Transverse colon (tissue), 4 donors: ENCODE measurements around the gene EIF2S2. TPM values are rescaled to one million over a fixed set of nuclear protein-coding genes. Genes with fewer than 3 reads are reported as not detected.
A peak's percentile ranks its signal among the peaks of the same experiment; 100 is the strongest.

ENCODE experiments used
- DNase-seq: peaks from one replicate; pipeline ENCODE4 v3.0.0-alpha.2; 2019
- H3K27ac ChIP-seq, 4 donors: fragments of 200-600 bp; sonication (generic); 2 replicates each; pipeline ENCODE4 v1.5.1; 2016 to 2018; ENCODE audit warnings: inconsistent platforms in 4 of 4
- H3K27me3 ChIP-seq: fragments of 200-600 bp; sonication (generic); 2 replicates; pipeline ENCODE4 v1.5.1; 2017; ENCODE audit warnings: inconsistent platforms
- H3K36me3 ChIP-seq, 4 donors: fragments of 200-600 bp; sonication (generic); 2 replicates each; pipeline ENCODE4 v1.5.1; 2017 to 2019; ENCODE audit warnings: inconsistent platforms in 4 of 4
- H3K4me1 ChIP-seq, 4 donors: fragments of 200-600 bp; sonication (generic); 2 replicates each; pipeline ENCODE4 v1.5.1; 2017 to 2020; ENCODE audit warnings: inconsistent platforms in 4 of 4
- H3K4me3 ChIP-seq, 4 donors: fragments of 200-600 bp; sonication (generic); 1 replicate in 1 of 4; 2 replicates in 3 of 4; pipeline versions ENCODE4 v1.5.1 to v1.6.1; 2017 to 2019; ENCODE audit warnings: inconsistent platforms in 4 of 4
- H3K9me3 ChIP-seq, 2 donors: fragments of 200-600 bp; sonication (generic); 2 replicates each; pipeline ENCODE4 v1.5.1; 2017 to 2019; ENCODE audit warnings: inconsistent platforms in 2 of 2
- CTCF ChIP-seq, 5 experiments: fragments of 200-600 bp in 3 of 5; fragments of 450-650 bp in 2 of 5; sonication (generic) in 3 of 5; IDR thresholded peaks; 1 replicate in 2 of 5; 2 replicates in 3 of 5; pipeline ENCODE4 v1.5.1; 2016 to 2017; ENCODE audit warnings: antibody characterized with exemption in 5 of 5, inconsistent platforms in 3 of 5, mild to moderate bottlenecking in 2 of 5, moderate library complexity in 1 of 5
- EP300 ChIP-seq: sonication (generic); formaldehyde crosslinking; IDR thresholded peaks from one replicate; pipeline ENCODE4 v1.6.1; 2017; ENCODE audit warnings: antibody characterized with exemption, low read depth
- POLR2A ChIP-seq: fragments of 450-650 bp; IDR thresholded peaks from one replicate; pipeline ENCODE4 v1.6.1; 2016; ENCODE audit warnings: antibody characterized with exemption, mild to moderate bottlenecking, moderate library complexity
- POLR2AphosphoS5 ChIP-seq, 3 donors: sonication (generic); formaldehyde crosslinking; IDR thresholded peaks; one replicate each; pipeline ENCODE4 v1.6.1; 2016; ENCODE audit warnings: antibody characterized with exemption in 3 of 3
- WGBS, 2 donors: methylation state at CpG; one replicate each; pipeline ENCODE4 v1.1.5; 2018; ENCODE audit warnings: low coverage in 1 of 2; 5-methylcytosine and 5-hydroxymethylcytosine counted together
- in situ Hi-C, 4 donors: fragments of 200-750 bp; cut with MboI; loops; one replicate each; pipeline versions ENCODE4 v1.15.0 to v1.15.1; 2017; ENCODE audit warnings: low sequenced_read_pairs in 3 of 4, low pct_ligation_motif_present in 1 of 4, low pct_unique_long_range_greater_than_20kb in 1 of 4
- intact Hi-C: fragments of 100-400 bp; cut with DNase I; formaldehyde crosslinking; loops from one replicate; pipeline ENCODE4 v1.15.1; 2023; ENCODE audit warnings: low total_unique reads
- total RNA-seq, 4 donors: library from RNA; depleted of rRNA; stranded (reverse); fragments of >200 nt; gene quantifications; one replicate each; pipeline ENCODE4 v1.1.0, GENCODE V29; 2016

Gene EIF2S2
- total RNA-seq, 4 donors from 2014 or later: 15.3 to 42.1 (median 23.9) TPM

GRCh38 chr20:34083781-34084180, 28.3 kb downstream of the EIF2S2 start:
- 100% methylated on average over 2 of the region's 2 CpGs; no CpG with 5 or more reads in 1 of the 2 donors for WGBS, 2 donors
- Histone ChIP-seq H3K27ac (peak overlapping the region; percentile 32 to 57 (median 44)), H3K36me3 (peaks cover 0 to 20% (median 8%) of the 10 kb centered on the region in 4 donors), H3K27me3 (no peaks in the 10 kb centered on the region), H3K4me1 (peaks cover 0 to 16% (median 4%) of the 10 kb centered on the region in 4 donors), H3K9me3 (no peaks in the 10 kb centered on the region), H3K4me3 (no peak overlapping the region)
- in situ Hi-C loops: no loop called here
- intact Hi-C loops: no loop called here
- no peak for DNase-seq
- no peak for TF ChIP-seq POLR2A
- TF ChIP-seq POLR2AphosphoS5 (IDR thresholded peaks at IDR 0.05): no peak

- no peaks in the 10 kb centered on the region for H3K27me3 ChIP-seq
- no peaks in the 10 kb centered on the region for H3K9me3 ChIP-seq
- peaks cover 0 to 14% (median 7%) of the 10 kb centered on the region in 4 donors for H3K36me3 ChIP-seq
- H3K27ac ChIP-seq: peak overlapping the region; percentile 32 to 57 (median 44)
- TF ChIP-seq CTCF (IDR thresholded peaks at IDR 0.05) (no peak), EP300 (no peak), POLR2A (no peak), POLR2AphosphoS5 (IDR thresholded peaks at IDR 0.05) (no peak)
- DNase-seq: peak; percentile 32
- H3K4me1 ChIP-seq: peaks cover 0 to 16% (median 4%) of the 10 kb centered on the region in 4 donors
- in situ Hi-C loops (no loop called here), intact Hi-C loops (no loop called here)
- H3K4me3 ChIP-seq: no peak overlapping the region
- 53% methylated on average over 7 of the region's 7 CpGs; no CpG with 5 or more reads in 1 of the 2 donors for WGBS, 2 donors
Observed at GRCh38 chr20:34083137-34083536, 28.9 kb downstream of the EIF2S2 start.

DNA sequence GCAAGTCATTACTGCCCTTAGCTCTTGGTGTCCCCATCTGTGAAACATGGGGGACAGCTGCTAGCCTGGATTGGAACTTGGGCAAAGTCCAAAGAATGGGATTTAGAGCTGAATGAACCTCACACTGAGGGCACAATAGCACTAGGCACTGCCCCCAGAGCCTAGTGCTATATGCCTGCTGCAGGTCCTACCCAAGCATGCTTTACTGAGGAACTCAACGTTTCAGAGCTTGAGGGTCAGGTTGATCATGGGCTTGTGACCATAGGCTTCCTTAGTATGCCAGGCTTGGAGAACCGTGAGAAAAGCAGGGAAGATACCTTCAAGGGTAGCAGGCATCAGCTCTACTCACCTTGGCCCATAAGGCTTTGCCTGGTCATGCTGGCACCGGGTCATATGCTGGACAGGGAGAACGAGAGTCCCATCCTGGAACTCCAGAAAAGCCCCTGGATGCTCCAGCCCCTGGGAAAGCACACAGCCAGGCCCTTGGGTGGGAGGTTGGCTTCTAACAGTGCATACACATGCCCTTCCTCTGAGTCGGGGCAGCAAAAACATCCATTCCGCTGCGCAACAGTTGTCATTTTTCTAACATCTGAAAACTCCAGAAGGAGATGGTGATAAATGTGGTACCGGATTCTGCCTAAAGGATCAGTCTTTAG, 29.7 kb downstream of the EIF2S2 start:
- peak overlapping the region in 3 of 4 donors; percentile 36 to 57 (median 51) for H3K27ac ChIP-seq
- 84 to 100% methylated on average over 1 to 8 of the region's 8 CpGs for WGBS, 2 donors
- no peak for DNase-seq
- peaks cover 0 to 16% (median 4%) of the 10 kb centered on the region in 4 donors for H3K4me1 ChIP-seq
- in situ Hi-C loops (no loop called here), intact Hi-C loops (no loop called here)
- no peak overlapping the region for H3K4me3 ChIP-seq
- TF ChIP-seq POLR2AphosphoS5 (IDR thresholded peaks at IDR 0.05) (no peak), POLR2A (no peak)
- no peaks in the 10 kb centered on the region for H3K27me3 ChIP-seq
- no peaks in the 10 kb centered on the region for H3K9me3 ChIP-seq
- H3K36me3 ChIP-seq: peaks cover 0 to 13% (median 5%) of the 10 kb centered on the region in 4 donors

DNA sequence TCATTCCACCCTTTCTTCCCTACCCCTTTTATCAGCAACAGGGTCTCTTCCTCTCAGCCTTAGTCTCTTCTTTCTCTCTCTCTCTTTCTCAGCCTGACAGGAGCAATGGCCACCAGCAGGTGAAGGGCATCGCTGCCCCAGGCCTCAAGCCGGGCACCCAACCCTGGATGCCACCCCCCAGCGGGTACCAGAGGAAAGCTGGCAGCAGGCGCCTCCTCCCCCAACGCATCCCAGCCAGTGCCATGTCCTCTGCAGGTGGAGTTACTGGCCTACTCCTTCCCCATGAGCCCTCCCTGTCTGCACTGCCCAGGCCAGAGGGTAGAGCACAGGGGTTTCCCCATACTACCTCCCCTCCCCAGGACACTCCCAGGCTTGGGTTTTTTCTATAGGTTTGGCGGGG, 32.2 kb downstream of the EIF2S2 start:
- TF ChIP-seq POLR2A (no peak), EP300 (no peak), POLR2AphosphoS5 (IDR thresholded peaks at IDR 0.05) (no peak), CTCF (IDR thresholded peaks at IDR 0.05) (no peak)
- Histone ChIP-seq H3K9me3 (no peaks in the 10 kb centered on the region), H3K27ac (no peak overlapping the region), H3K4me1 (peaks cover 0 to 16% (median 4%) of the 10 kb centered on the region in 4 donors), H3K27me3 (no peaks in the 10 kb centered on the region), H3K36me3 (peaks cover 0 to 23% (median 3%) of the 10 kb centered on the region in 4 donors), H3K4me3 (no peak overlapping the region)
- intact Hi-C loops: no loop called here
- 100% methylated on average over 6 of the region's 6 CpGs; no CpG with 5 or more reads in 1 of the 2 donors for WGBS, 2 donors
- no peak for DNase-seq
- in situ Hi-C loops: no loop called here

DNA sequence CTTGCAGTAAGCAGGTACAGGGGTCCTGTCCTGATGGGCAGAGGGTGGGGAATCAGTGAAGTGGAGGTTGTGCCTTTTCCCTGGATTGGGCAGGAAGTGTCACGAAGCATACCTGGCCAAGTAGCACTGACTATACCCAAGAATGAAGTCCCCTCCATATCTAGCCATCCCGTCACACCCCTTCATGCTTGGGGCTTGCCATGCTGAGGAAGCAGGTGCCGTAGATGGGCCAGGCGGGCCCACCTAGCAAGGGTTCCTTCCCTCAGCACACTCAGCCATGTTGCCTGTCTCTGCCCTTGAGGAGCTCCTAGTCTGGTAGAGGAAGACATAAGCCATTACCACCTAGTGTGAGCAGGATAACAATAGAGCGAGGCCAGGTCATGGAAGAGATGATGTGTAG, 33.5 kb downstream of the EIF2S2 start:
- Histone ChIP-seq H3K36me3 (peaks cover 0 to 28% (median 4%) of the 10 kb centered on the region in 4 donors), H3K27me3 (no peaks in the 10 kb centered on the region), H3K9me3 (no peaks in the 10 kb centered on the region), H3K4me3 (no peak overlapping the region), H3K27ac (no peak overlapping the region), H3K4me1 (peaks cover 0 to 14% (median 4%) of the 10 kb centered on the region in 4 donors)
- DNase-seq: no peak
- in situ Hi-C loops (no loop called here), intact Hi-C loops (no loop called here)
- TF ChIP-seq POLR2AphosphoS5 (IDR thresholded peaks at IDR 0.05) (no peak), EP300 (no peak)
- 96% methylated on average over 5 of the region's 5 CpGs; no CpG with 5 or more reads in 1 of the 2 donors for WGBS, 2 donors
